Esophagus muscularis mucosa (tissue), 4 donors: ENCODE data around the gene HK1. TPM values are rescaled to one million over a fixed set of nuclear protein-coding genes. Genes with fewer than 3 reads are reported as not detected.

ENCODE experiments used
- DNase-seq: peaks from one replicate; pipeline ENCODE4 v3.0.0-alpha.2; 2017; ENCODE audit errors: extremely low spot score
- H3K27ac ChIP-seq, 4 donors: fragments of 200-600 bp; sonication (generic); replicated peaks in 1 of 4; 1 replicate in 3 of 4; 2 replicates in 1 of 4; pipeline ENCODE4 v1.5.1; 2016 to 2019; ENCODE audit warnings: mild to moderate bottlenecking in 1 of 4
- H3K27me3 ChIP-seq, 4 donors: fragments of 200-600 bp; sonication (generic); one replicate each; pipeline versions ENCODE4 v1.5.1 to v1.6.0; 2016 to 2019
- H3K36me3 ChIP-seq, 4 donors: fragments of 200-600 bp; sonication (generic); one replicate each; pipeline ENCODE4 v1.5.1; 2016 to 2019
- H3K4me1 ChIP-seq, 4 donors: fragments of 200-600 bp; sonication (generic); one replicate each; pipeline ENCODE4 v1.5.1; 2016 to 2019
- H3K4me3 ChIP-seq, 4 donors: fragments of 200-600 bp; sonication (generic); 1 replicate in 2 of 4; 2 replicates in 2 of 4; pipeline ENCODE4 v1.5.1; 2016 to 2019; ENCODE audit warnings: mild to moderate bottlenecking in 4 of 4, moderate library complexity in 1 of 4
- H3K9me3 ChIP-seq, 4 donors: fragments of 200-600 bp; sonication (generic); 1 replicate in 3 of 4; 2 replicates in 1 of 4; pipeline ENCODE4 v1.5.1; 2016 to 2019
- EP300 ChIP-seq: sonication (generic); formaldehyde crosslinking; IDR thresholded peaks from one replicate; pipeline ENCODE4 v1.6.1; 2017; ENCODE audit warnings: antibody characterized with exemption
- POLR2A ChIP-seq: fragments of 450-650 bp; IDR thresholded peaks from one replicate; pipeline ENCODE4 v1.6.1; 2017; ENCODE audit warnings: antibody characterized with exemption, moderate library complexity, mild to moderate bottlenecking, low read depth
- POLR2AphosphoS5 ChIP-seq, 2 donors: sonication (generic); formaldehyde crosslinking; IDR thresholded peaks; one replicate each; pipeline ENCODE4 v1.6.1; 2017; ENCODE audit warnings: antibody characterized with exemption in 2 of 2
- WGBS: methylation state at CpG from one replicate; pipeline ENCODE4 v1.1.5; 2018; 5-methylcytosine and 5-hydroxymethylcytosine counted together
- intact Hi-C: fragments of 100-400 bp; cut with DNase I; formaldehyde crosslinking; loops from one replicate; pipeline ENCODE4 v1.15.1; 2023
- total RNA-seq, 4 donors: library from RNA; depleted of rRNA; stranded (reverse); fragments of >200 nt; gene quantifications; one replicate each; pipeline versions ENCODE4 v1.1.0 to v1.2.1, GENCODE V29; 2016
- TF ChIP-seq, protein P1 (sequence below), 3 experiments: fragments of 200-600 bp in 2 of 3; fragments of 450-650 bp in 1 of 3; sonication (generic) in 2 of 3; IDR thresholded peaks; one replicate each; pipeline ENCODE4 v1.5.1; 2017 to 2019; ENCODE audit warnings: antibody characterized with exemption in 3 of 3, mild to moderate bottlenecking in 2 of 3, moderate library complexity in 1 of 3

HK1 gene
- total RNA-seq, 4 donors from 2014 or later = 114 to 188 (median 151) TPM

DNA sequence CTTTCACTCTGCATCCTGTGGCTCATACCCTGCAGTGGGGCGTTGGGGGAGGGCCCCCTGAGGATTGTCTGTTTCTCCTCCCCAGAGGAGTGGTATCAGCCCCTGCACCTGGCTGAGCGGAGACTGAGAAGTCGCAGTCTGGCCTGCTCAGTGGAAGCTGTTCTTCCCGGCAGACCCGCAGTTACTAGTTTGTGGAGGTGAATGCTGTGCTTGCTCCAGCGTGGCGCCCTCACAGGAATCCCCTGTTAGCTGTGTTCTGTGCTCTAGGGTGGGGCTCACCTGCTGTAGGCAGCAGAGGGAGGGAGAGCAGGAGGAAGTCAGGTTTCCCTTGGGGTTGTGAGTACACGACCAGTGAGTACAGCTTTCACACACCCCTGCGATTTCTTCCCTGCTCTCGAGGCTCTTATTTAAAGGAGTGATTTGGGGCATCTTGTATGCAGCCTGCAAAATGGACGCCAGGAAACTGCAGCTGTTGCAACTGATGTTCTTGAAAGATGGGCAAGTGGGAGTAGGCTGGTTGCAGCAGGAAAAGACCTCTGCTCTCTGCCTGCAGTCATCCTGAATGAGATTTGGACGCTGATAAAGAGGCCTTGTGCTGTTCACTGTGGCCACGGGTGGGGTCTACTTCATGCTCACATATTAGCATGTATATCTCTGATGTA is 66.4 kb downstream of the HK1 start:
- TF ChIP-seq POLR2AphosphoS5 (IDR thresholded peaks at IDR 0.05) (no peak), EP300 (no peak), POLR2A (no peak)
- TF ChIP-seq, protein P1, sequence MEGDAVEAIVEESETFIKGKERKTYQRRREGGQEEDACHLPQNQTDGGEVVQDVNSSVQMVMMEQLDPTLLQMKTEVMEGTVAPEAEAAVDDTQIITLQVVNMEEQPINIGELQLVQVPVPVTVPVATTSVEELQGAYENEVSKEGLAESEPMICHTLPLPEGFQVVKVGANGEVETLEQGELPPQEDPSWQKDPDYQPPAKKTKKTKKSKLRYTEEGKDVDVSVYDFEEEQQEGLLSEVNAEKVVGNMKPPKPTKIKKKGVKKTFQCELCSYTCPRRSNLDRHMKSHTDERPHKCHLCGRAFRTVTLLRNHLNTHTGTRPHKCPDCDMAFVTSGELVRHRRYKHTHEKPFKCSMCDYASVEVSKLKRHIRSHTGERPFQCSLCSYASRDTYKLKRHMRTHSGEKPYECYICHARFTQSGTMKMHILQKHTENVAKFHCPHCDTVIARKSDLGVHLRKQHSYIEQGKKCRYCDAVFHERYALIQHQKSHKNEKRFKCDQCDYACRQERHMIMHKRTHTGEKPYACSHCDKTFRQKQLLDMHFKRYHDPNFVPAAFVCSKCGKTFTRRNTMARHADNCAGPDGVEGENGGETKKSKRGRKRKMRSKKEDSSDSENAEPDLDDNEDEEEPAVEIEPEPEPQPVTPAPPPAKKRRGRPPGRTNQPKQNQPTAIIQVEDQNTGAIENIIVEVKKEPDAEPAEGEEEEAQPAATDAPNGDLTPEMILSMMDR (IDR thresholded peaks at IDR 0.05) = no peak
- Histone ChIP-seq H3K4me3 (no peak overlapping the region), H3K4me1 (peaks cover 62 to 86% (median 68%) of the 10 kb centered on the region in 4 donors), H3K27me3 (no peaks in the 10 kb centered on the region), H3K27ac (peak overlapping the region in 1 of 4 donors; percentile 3), H3K9me3 (no peaks in the 10 kb centered on the region), H3K36me3 (peaks cover 7 to 39% (median 25%) of the 10 kb centered on the region in 4 donors)
- intact Hi-C loops = no loop called here
- DNase-seq = no peak
- WGBS = 69% methylated on average over 8 of the region's 13 CpGs

DNA sequence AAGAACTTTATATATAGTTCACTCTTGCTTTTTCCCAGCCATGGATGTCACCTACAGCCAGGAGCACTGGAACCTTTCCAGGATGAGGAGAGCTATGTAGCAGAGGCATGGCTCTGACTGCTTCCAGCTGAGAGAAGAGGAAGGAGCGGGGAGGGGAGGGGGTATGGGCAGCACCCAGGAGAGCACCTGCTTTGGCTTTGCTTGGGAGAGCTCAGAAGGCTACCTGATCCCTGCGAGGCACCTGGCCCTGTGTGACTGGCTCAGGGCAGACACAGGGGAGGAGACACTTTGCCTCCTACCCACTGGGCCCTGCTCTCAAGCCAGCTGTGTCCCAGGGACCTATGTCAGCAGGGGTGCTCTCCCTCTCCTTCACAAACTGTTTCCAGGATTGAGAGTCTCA is 67.1 kb downstream of the HK1 start:
- WGBS = 79% methylated on average over 2 of the region's 2 CpGs
- Histone ChIP-seq H3K27me3 (no peaks in the 10 kb centered on the region), H3K27ac (peak overlapping the region in 3 of 4 donors; percentile 3 to 42 (median 39)), H3K36me3 (peaks cover 7 to 39% (median 25%) of the 10 kb centered on the region in 4 donors), H3K9me3 (no peaks in the 10 kb centered on the region), H3K4me1 (peaks cover 58 to 84% (median 64%) of the 10 kb centered on the region in 4 donors), H3K4me3 (no peak overlapping the region)
- intact Hi-C loops = no loop called here
- no peak for DNase-seq
- no peak for TF ChIP-seq POLR2AphosphoS5 (IDR thresholded peaks at IDR 0.05)
- no peak for TF ChIP-seq POLR2A
- TF ChIP-seq, protein P1 (IDR thresholded peaks at IDR 0.05) = no peak
- no peak for TF ChIP-seq EP300

DNA sequence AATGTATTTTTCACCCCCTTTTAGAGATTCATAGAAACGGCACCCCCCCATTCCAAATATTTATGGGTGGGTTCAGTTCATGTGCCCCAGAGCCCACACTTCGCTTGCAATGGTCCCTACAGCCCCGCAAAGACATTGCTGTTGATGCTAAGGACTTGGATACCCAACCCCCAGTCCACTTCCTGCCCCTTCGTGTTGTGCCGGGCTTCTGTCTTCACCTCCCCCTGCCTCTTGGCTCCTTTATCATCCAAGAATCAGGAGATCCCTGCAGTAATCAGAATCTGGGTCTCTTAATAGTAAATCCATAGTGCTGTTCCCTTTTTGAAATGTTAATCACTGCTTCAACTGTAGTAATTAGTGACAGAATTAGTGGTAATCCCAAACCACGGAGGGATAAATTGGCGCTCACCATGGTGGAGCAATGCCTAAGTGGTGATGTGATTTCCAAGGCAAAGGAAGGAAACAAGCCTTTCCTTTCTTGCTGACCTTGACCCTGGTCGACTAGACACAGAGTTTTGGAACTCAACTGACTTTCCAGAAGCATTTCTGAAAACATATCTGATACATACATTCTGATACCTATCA is 67.7 kb downstream of the HK1 start:
- no peaks in the 10 kb centered on the region for H3K9me3 ChIP-seq
- no peaks in the 10 kb centered on the region for H3K27me3 ChIP-seq
- 64% methylated on average over 8 of the region's 8 CpGs for WGBS
- H3K4me3 ChIP-seq = no peak overlapping the region
- peak overlapping the region in 2 of 4 donors; percentile 5 to 42 for H3K27ac ChIP-seq
- intact Hi-C loops = no loop called here
- peaks cover 7 to 39% (median 25%) of the 10 kb centered on the region in 4 donors for H3K36me3 ChIP-seq
- TF ChIP-seq, protein P1 (IDR thresholded peaks at IDR 0.05) = no peak
- TF ChIP-seq POLR2AphosphoS5 (IDR thresholded peaks at IDR 0.05) (no peak), EP300 (no peak), POLR2A (no peak)
- no peak for DNase-seq
- peaks cover 52 to 78% (median 62%) of the 10 kb centered on the region in 4 donors for H3K4me1 ChIP-seq

DNA sequence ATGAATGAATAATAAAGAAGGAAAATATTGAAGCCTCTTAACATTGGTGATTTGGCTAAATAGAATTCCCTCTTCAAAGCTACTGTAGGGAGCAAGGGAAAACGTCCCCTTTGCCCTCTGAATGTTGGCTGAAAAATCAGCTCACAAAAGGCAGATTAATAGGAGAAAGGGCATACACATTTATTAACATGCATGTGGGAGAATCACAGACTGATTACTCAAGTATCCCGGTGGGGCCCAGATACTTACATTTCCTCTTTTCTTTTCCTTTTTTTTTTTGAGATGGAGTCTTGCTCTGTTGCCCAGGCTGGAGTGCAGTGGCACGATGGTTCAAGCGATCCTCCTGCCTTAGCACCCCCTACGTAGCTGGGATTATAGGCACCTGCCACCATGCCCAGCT is 68.5 kb downstream of the HK1 start:
- intact Hi-C loops = no loop called here
- TF ChIP-seq, protein P1 (IDR thresholded peaks at IDR 0.05) = no peak
- TF ChIP-seq POLR2AphosphoS5 (IDR thresholded peaks at IDR 0.05) = no peak
- no peak for TF ChIP-seq EP300
- no peak for TF ChIP-seq POLR2A
- no peak overlapping the region for H3K4me3 ChIP-seq
- 80% methylated on average over 5 of the region's 5 CpGs for WGBS
- peaks cover 7 to 39% (median 25%) of the 10 kb centered on the region in 4 donors for H3K36me3 ChIP-seq
- H3K9me3 ChIP-seq = no peaks in the 10 kb centered on the region
- H3K27me3 ChIP-seq = no peaks in the 10 kb centered on the region
- no peak for DNase-seq
- peak overlapping the region in 1 of 4 donors; percentile 5 for H3K27ac ChIP-seq
- peaks cover 50 to 74% (median 55%) of the 10 kb centered on the region in 4 donors for H3K4me1 ChIP-seq
